ENCODE data around the gene TNFSF12. TPM values are rescaled to one million over a fixed set of nuclear protein-coding genes. Genes with fewer than 3 reads are reported as not detected.

TNFSF12 gene
- total and polyA plus RNA-seq, 4 donors = 15.1 to 72.2 (median 40.9) TPM

- Histone ChIP-seq H3K9ac (ENCODE audit: insufficient read depth in 1 of 2, low read length in 2 of 2) (no peak overlapping the region), H3K4me1 (ENCODE audit: control insufficient read depth in 5 of 5, insufficient read depth in 5 of 5, low read length in 5 of 5) (no peaks in the 10 kb centered on the region), H3K36me3 (ENCODE audit: control insufficient read depth in 4 of 4, insufficient read depth in 4 of 4, low read length in 4 of 4) (no peaks in the 10 kb centered on the region), H3K27ac (ENCODE audit: low read depth in 1 of 2, low read length in 1 of 2) (no peak overlapping the region), H3K27me3 (ENCODE audit: control insufficient read depth in 3 of 3, insufficient read depth in 3 of 3, low read length in 2 of 3) (no peaks in the 10 kb centered on the region), H3K9me3 (ENCODE audit: control insufficient read depth in 4 of 4, insufficient read depth in 3 of 4, low read length in 3 of 4) (no peaks in the 10 kb centered on the region), H3K4me3 (no peak overlapping the region)
- ATAC-seq (ENCODE audit: insufficient read depth, low FRiP score) (no peak), DNase-seq (no peak)
- TF ChIP-seq, protein P1, sequence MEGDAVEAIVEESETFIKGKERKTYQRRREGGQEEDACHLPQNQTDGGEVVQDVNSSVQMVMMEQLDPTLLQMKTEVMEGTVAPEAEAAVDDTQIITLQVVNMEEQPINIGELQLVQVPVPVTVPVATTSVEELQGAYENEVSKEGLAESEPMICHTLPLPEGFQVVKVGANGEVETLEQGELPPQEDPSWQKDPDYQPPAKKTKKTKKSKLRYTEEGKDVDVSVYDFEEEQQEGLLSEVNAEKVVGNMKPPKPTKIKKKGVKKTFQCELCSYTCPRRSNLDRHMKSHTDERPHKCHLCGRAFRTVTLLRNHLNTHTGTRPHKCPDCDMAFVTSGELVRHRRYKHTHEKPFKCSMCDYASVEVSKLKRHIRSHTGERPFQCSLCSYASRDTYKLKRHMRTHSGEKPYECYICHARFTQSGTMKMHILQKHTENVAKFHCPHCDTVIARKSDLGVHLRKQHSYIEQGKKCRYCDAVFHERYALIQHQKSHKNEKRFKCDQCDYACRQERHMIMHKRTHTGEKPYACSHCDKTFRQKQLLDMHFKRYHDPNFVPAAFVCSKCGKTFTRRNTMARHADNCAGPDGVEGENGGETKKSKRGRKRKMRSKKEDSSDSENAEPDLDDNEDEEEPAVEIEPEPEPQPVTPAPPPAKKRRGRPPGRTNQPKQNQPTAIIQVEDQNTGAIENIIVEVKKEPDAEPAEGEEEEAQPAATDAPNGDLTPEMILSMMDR (IDR thresholded peaks at IDR 0.05; ENCODE audit: control extremely low read depth, extremely low read depth) = peak; percentile 19
- 34 to 47% methylated on average over 10 of the region's 10 CpGs for WGBS, 2 donors
Measured at GRCh38 chr17:7523033-7523432, 25.8 kb upstream of the TNFSF12 start.

GRCh38 chr17:7528842-7529241, 20.0 kb upstream of the TNFSF12 start:
- DNase-seq = no peak
- no peaks in the 10 kb centered on the region for H3K27me3 ChIP-seq (ENCODE audit: control insufficient read depth in 3 of 3, insufficient read depth in 3 of 3, low read length in 2 of 3)
- H3K36me3 ChIP-seq (ENCODE audit: control insufficient read depth in 4 of 4, insufficient read depth in 4 of 4, low read length in 4 of 4) = no peaks in the 10 kb centered on the region
- ATAC-seq (ENCODE audit: insufficient read depth, low FRiP score) = no peak
- H3K4me3 ChIP-seq = no peak overlapping the region
- TF ChIP-seq, protein P1 (IDR thresholded peaks at IDR 0.05; ENCODE audit: control extremely low read depth, extremely low read depth) = no peak
- no peaks in the 10 kb centered on the region for H3K4me1 ChIP-seq (ENCODE audit: control insufficient read depth in 5 of 5, insufficient read depth in 5 of 5, low read length in 5 of 5)
- H3K9me3 ChIP-seq (ENCODE audit: control insufficient read depth in 4 of 4, insufficient read depth in 3 of 4, low read length in 3 of 4) = peaks cover 0 to 9% (median 0%) of the 10 kb centered on the region in 4 donors
- no peak overlapping the region for H3K9ac ChIP-seq (ENCODE audit: insufficient read depth in 1 of 2, low read length in 2 of 2)
- H3K27ac ChIP-seq (ENCODE audit: low read depth in 1 of 2, low read length in 1 of 2) = no peak overlapping the region

DNA sequence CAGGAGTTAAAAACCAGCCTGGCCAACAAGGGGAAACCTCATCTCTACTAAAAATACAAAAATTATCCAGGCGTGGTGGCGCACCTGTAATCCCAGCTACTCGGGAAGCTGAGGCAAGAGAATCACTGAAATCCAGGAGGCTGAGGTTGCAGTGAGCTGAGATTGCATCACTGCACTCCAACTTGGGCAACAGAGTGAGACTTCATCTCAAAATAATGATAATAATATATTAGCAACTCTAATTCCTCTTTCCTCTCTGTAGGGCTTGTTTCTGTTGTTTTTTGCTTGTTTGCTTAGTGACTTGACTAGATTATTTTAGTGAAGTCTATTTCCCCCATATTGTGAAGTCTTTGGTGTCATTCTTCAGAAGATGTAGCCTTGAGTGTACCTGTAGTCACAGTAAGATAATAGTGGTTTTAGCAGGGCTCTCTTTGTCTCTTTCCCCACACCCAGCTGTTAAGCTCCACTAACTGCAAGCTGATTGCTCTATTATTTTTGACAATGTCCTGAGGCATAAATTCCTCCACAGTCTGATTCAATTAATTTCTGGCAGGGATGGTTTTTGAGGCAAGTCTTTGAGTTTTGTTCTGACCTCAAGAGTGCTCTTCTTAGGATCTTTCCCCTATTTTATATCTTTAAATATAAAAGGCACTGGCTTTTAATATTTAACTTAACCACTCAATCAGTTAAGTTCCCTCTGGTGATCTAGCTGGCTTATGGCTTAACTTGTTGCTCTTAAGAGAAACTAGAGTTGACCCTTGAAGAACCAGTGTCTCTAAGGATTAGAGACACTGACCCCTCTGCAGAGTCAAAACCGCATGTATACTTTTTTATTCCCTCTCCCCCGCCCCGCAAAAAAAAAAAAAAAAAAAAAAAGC, 18.6 kb upstream of the TNFSF12 start:
- Histone ChIP-seq H3K27me3 (ENCODE audit: control insufficient read depth in 3 of 3, insufficient read depth in 3 of 3, low read length in 2 of 3) (no peaks in the 10 kb centered on the region), H3K4me3 (no peak overlapping the region), H3K36me3 (ENCODE audit: control insufficient read depth in 4 of 4, insufficient read depth in 4 of 4, low read length in 4 of 4) (no peaks in the 10 kb centered on the region), H3K27ac (ENCODE audit: low read depth in 1 of 2, low read length in 1 of 2) (no peak overlapping the region), H3K9me3 (ENCODE audit: control insufficient read depth in 4 of 4, insufficient read depth in 3 of 4, low read length in 3 of 4) (peaks cover 0 to 9% (median 0%) of the 10 kb centered on the region in 4 donors), H3K4me1 (ENCODE audit: control insufficient read depth in 5 of 5, insufficient read depth in 5 of 5, low read length in 5 of 5) (no peaks in the 10 kb centered on the region), H3K9ac (ENCODE audit: insufficient read depth in 1 of 2, low read length in 2 of 2) (no peak overlapping the region)
- 78 to 82% methylated on average over 6 of the region's 6 CpGs for WGBS, 2 donors
- TF ChIP-seq, protein P1 (IDR thresholded peaks at IDR 0.05; ENCODE audit: control extremely low read depth, extremely low read depth) = no peak
- DNase-seq = no peak
- ATAC-seq (ENCODE audit: insufficient read depth, low FRiP score) = no peak

Data from lung (tissue), 12 donors.